HEK293 (cell line): ENCODE results near the gene SHISAL1.

Experiments used
- CTCF ChIP-seq: fragments of 450-650 bp; formaldehyde crosslinking; IDR thresholded peaks from 2 replicates; pipeline ENCODE4 v1.5.1; 2016; ENCODE audit warnings: missing biosample characterization, missing genetic modification characterization
- GFI1B ChIP-seq: fragments of 450-650 bp; formaldehyde crosslinking; IDR thresholded peaks from 2 replicates; pipeline ENCODE4 v1.5.1; 2016; ENCODE audit warnings: missing biosample characterization, missing genetic modification characterization
- ZNF2 ChIP-seq: fragments of 450-650 bp; formaldehyde crosslinking; IDR thresholded peaks from 2 replicates; pipeline ENCODE4 v1.5.1; 2016; ENCODE audit warnings: missing biosample characterization, missing genetic modification characterization
- ZNF776 ChIP-seq: fragments of 450-650 bp; formaldehyde crosslinking; IDR thresholded peaks from 2 replicates; pipeline ENCODE4 v1.5.0; 2017; ENCODE audit warnings: missing biosample characterization, missing genetic modification characterization, borderline replicate concordance

DNA sequence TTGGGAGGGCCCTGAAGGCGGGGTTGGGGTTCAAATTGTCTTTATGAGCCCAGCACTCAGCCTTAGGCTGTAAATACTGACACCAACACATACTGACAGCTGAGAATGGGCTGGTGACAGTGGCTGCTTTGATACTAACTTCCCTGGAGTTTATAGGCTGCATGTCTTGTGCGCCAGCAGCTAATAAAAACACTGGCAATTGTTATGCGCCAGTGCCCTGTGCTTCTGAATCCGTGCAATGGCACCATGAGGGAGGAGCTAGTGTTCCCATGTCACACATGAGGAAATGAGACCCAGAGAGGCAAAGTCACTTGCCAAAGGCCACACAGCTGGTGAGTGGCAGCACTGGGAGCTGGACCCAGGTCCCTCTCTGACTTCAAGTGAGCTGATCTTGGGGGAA lies 23.8 kb downstream of the SHISAL1 start:
- TF ChIP-seq ZNF2 (tag by site-specific recombination): no peak
- TF ChIP-seq CTCF (tag by site-specific recombination): no peak
- TF ChIP-seq GFI1B (tag by site-specific recombination): no peak
- no peak for TF ChIP-seq ZNF776 (tag by site-specific recombination)
